Caco-2 (cell line): ENCODE measurements around the gene ITGB1. TPM values are rescaled to one million over a fixed set of nuclear protein-coding genes. Genes with fewer than 3 reads are reported as not detected.
A peak's percentile ranks its signal among the peaks of the same experiment; 100 is the strongest.
"Not testable (repeated sequence)": the region's sequence is repeated elsewhere in the genome, so short reads cannot be mapped to it uniquely, and the experiment has no call there.

Experiments used
- BruUV-seq: library from RNA; stranded (reverse); fragments of 400-500 nt; replicated peaks from 2 replicates; lab custom pipeline; 2021; lab: Mats Ljungman, UMichigan
- CTCF ChIA-PET: fragments of 300-600 bp; sonication (Branson Sonifier 250); formaldehyde crosslinking; loops from one replicate; lab custom pipeline; 2022; ENCODE audit warnings: antibody characterized with exemption; lab: Charles Lee
- POLR2A ChIA-PET: fragments of 300-600 bp; sonication (Branson Sonifier 250); formaldehyde crosslinking; loops from one replicate; lab custom pipeline; 2022; ENCODE audit warnings: antibody characterized with exemption; lab: Charles Lee
- DNase-seq, 2 experiments: peaks; one replicate each; pipeline versions ENCODE4 v3.0.0 to v3.0.0-alpha.2; 2020 to 2022
- H3K27me3 ChIP-seq: replicated peaks from 2 replicates; pipeline ENCODE4 v1.6.0; 2011; ENCODE audit warnings: low read length; ENCODE audit not compliant: control insufficient read depth, insufficient read depth
- H3K36me3 ChIP-seq: 2 replicates; pipeline ENCODE4 v1.5.1; 2011; ENCODE audit warnings: low read length; ENCODE audit not compliant: control insufficient read depth, insufficient read depth
- H3K4me1 ChIP-seq: fragments of 250-450 bp; sonication (Bioruptor Pico); 2 replicates; pipeline ENCODE4 v1.5.1; 2020; ENCODE audit warnings: mild to moderate bottlenecking
- H3K4me3 ChIP-seq: 2 replicates; pipeline ENCODE4 v1.5.1; 2011; ENCODE audit warnings: low read depth, mild to moderate bottlenecking, control low read depth, low read length
- H3K9me3 ChIP-seq: fragments of 250-450 bp; sonication (Bioruptor Pico); 2 replicates; pipeline ENCODE4 v1.5.1; 2020; ENCODE audit warnings: mild to moderate bottlenecking, moderate library complexity
- H3K27ac Mint-ChIP-seq: one replicate; pipeline ENCODE4 v1.8.0; 2022; ENCODE audit warnings: mixed read lengths; ENCODE audit not compliant: unreplicated experiment
- H3K27me3 Mint-ChIP-seq: one replicate; pipeline ENCODE4 v1.8.0; 2022; ENCODE audit warnings: mixed read lengths; ENCODE audit not compliant: insufficient read depth, unreplicated experiment
- H3K36me3 Mint-ChIP-seq: one replicate; pipeline ENCODE4 v1.8.0; 2022; ENCODE audit warnings: mild to moderate bottlenecking, mixed read lengths; ENCODE audit not compliant: insufficient read depth, unreplicated experiment
- H3K4me1 Mint-ChIP-seq: one replicate; pipeline ENCODE4 v1.8.0; 2022; ENCODE audit warnings: low read depth, mixed read lengths; ENCODE audit not compliant: unreplicated experiment
- H3K4me3 Mint-ChIP-seq: one replicate; pipeline ENCODE4 v1.8.0; 2022; ENCODE audit warnings: mild to moderate bottlenecking, moderate library complexity, mixed read lengths; ENCODE audit not compliant: unreplicated experiment
- H3K9me3 Mint-ChIP-seq: one replicate; pipeline ENCODE4 v1.8.0; 2022; ENCODE audit warnings: mixed read lengths; ENCODE audit not compliant: unreplicated experiment
- CTCF ChIP-seq, 2 experiments: fragments of 200-600 bp in 1 of 2; IDR thresholded peaks; 1 replicate in 1 of 2; 2 replicates in 1 of 2; pipeline versions ENCODE4 v1.5.1 to v1.8.0; 2011 to 2022; ENCODE audit warnings: antibody characterized with exemption in 1 of 2, control low read depth in 1 of 2, inconsistent platforms in 1 of 2, low read depth in 1 of 2, low read length in 1 of 2, mild to moderate bottlenecking in 1 of 2, moderate library complexity in 1 of 2; ENCODE audit not compliant: insufficient read depth in 1 of 2, severe bottlenecking in 1 of 2, unreplicated experiment in 1 of 2
- intact Hi-C: fragments of 100-400 bp; cut with micrococcal nuclease; formaldehyde crosslinking; loops from one replicate; pipeline ENCODE4 v1.10.0; 2022; ENCODE audit not compliant: unreplicated experiment
- total RNA-seq: library from RNA; stranded (reverse); gene quantifications from 2 replicates; pipeline ENCODE4 v1.2.3, GENCODE V29; 2022

ITGB1 gene
- total RNA-seq, 1 experiment from 2014 or later, result 474 TPM

- no peaks in the 10 kb centered on the region for H3K9me3 ChIP-seq
- H3K27ac Mint-ChIP-seq, result peak overlapping the region; percentile 96
- peak overlapping the region; percentile 33 for H3K4me3 ChIP-seq
- peaks cover 25% of the 10 kb centered on the region for H3K4me1 ChIP-seq
- no peaks in the 10 kb centered on the region for H3K27me3 ChIP-seq
- peaks cover 22% of the 10 kb centered on the region for H3K4me1 Mint-ChIP-seq
- no TSS peak for BruUV-seq
- H3K27me3 Mint-ChIP-seq, result no peaks in the 10 kb centered on the region
- ChIA-PET POLR2A (interaction anchor here (1.6 kb wide), 1 partner anchor 26 kb away, joined by 6 read pairs; no protein-coding TSS in a partner anchor), CTCF (no interaction called here)
- no peaks in the 10 kb centered on the region for H3K9me3 Mint-ChIP-seq
- peak; percentile 88 to 92 for DNase-seq
- H3K4me3 Mint-ChIP-seq, result peak overlapping the region; percentile 82
- peaks cover 11% of the 10 kb centered on the region for H3K36me3 Mint-ChIP-seq
- intact Hi-C loops, result loop anchor here (1.0 to 5.0 kb wide), 6 partner anchors 25 to 628 kb away; partner anchors contain the start of gene ITGB1
- no peak for TF ChIP-seq CTCF (IDR thresholded peaks at IDR 0.05; ENCODE audit: insufficient read depth in 1 of 2, low read depth in 1 of 2, low read length in 1 of 2, severe bottlenecking in 1 of 2, unreplicated experiment in 1 of 2)
- no peaks in the 10 kb centered on the region for H3K36me3 ChIP-seq
These were observed 47.6 kb upstream of the ITGB1 start for GRCh38 chr10:33005322-33006301.

- H3K4me1 ChIP-seq, result peaks cover 8% of the 10 kb centered on the region; the same call in 1 of the 2 replicates
- peaks cover 5% of the 10 kb centered on the region; the same call in 1 of the 2 replicates for H3K9me3 ChIP-seq
- intact Hi-C loops, result no loop called here
- Mint-ChIP-seq H3K4me3 (no peak overlapping the region), H3K9me3 (no peaks in the 10 kb centered on the region), H3K36me3 (peaks cover 7% of the 10 kb centered on the region), H3K27me3 (no peaks in the 10 kb centered on the region), H3K27ac (no peak overlapping the region), H3K4me1 (no peaks in the 10 kb centered on the region)
- no TSS peak for BruUV-seq
- no peak for TF ChIP-seq CTCF (IDR thresholded peaks at IDR 0.05; ENCODE audit: insufficient read depth in 1 of 2, low read depth in 1 of 2, low read length in 1 of 2, severe bottlenecking in 1 of 2, unreplicated experiment in 1 of 2)
- H3K36me3 ChIP-seq, result no peaks in the 10 kb centered on the region
- no peak overlapping the region for H3K4me3 ChIP-seq
- no peaks in the 10 kb centered on the region for H3K27me3 ChIP-seq
- ChIA-PET POLR2A (interaction anchor here (0.7 kb wide), 1 partner anchor 63 kb away, joined by 4 read pairs; no protein-coding TSS in a partner anchor), CTCF (no interaction called here)
- DNase-seq, result no peak
These were observed 44.0 kb upstream of the ITGB1 start for GRCh38 chr10:33001908-33002492.

- H3K4me1 ChIP-seq, H3K27me3 ChIP-seq, H3K36me3 ChIP-seq, H3K9me3 Mint-ChIP-seq, BruUV-seq, H3K4me3 Mint-ChIP-seq, H3K4me1 Mint-ChIP-seq, intact Hi-C loops, CTCF ChIA-PET, POLR2A ChIA-PET, H3K27me3 Mint-ChIP-seq, H3K27ac Mint-ChIP-seq, H3K9me3 ChIP-seq, H3K36me3 Mint-ChIP-seq, H3K4me3 ChIP-seq: not testable (repeated sequence)
- DNase-seq, result peak; percentile 46 to 63
These were observed 40.1 kb upstream of the ITGB1 start for GRCh38 chr10:32998060-32998581.
